ENCODE results near the gene ENPP6.
"Not testable (repeated sequence)": the region's sequence is repeated elsewhere in the genome, so short reads cannot be mapped to it uniquely, and the experiment has no call there.

The ENPP6 gene

DNA sequence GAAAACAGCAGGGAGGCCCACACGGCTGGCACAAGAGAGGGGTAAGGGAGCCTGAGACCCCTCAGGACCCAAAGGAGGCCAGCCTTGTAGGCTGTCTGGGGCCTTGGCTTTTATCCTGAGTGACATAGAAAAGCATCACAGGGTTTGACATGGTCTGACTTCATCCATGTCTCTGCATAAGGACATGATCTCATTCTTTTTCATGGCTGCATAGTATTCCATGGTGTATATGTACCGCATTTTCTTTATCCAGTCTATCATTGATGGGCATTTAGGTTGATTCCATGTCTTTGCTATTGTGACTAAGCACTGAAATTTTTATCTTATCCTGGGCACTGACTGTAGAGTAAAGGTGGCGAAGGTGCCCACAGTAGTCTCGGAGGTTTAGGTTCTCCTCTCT lies 166.4 kb downstream of the ENPP6 start:
- H3K27ac ChIP-seq (ENCODE audit: insufficient read depth, low read depth, low read length, poor library complexity, severe bottlenecking); H3K36me3 ChIP-seq (ENCODE audit: control insufficient read depth, insufficient read depth, low read length); H3K4me1 ChIP-seq (ENCODE audit: control insufficient read depth, insufficient read depth, low read length); H3K4me3 ChIP-seq (ENCODE audit: insufficient read depth, low read depth, low read length); H3K27me3 ChIP-seq (ENCODE audit: control insufficient read depth, insufficient read depth, low read length, poor library complexity, severe bottlenecking); H3K9me3 ChIP-seq (ENCODE audit: control insufficient read depth, low read length): not testable (repeated sequence)
- WGBS, 2 experiments, result 90 to 96% methylated on average over 4 of the region's 4 CpGs

DNA sequence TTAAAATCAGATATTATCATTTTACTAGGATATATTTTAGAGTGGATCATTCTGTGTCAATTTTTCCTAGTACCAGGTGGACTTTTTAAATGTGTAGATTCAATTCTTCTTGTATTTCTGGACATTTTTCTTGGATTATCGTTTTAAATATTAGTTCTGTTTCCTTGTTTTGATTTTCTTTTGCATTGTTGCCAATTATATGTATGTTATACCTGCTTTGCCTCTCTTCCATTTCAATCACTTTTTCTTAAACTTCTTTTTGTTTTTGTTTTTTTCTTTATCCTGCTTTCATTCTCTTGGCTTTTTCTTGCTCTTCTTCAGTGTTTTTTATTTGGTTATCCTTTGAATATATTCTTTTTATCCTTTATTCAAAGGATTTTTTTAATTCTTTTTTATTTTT lies 171.5 kb downstream of the ENPP6 start:
- 71 to 100% methylated on average over 1 of the region's 1 CpG for WGBS, 2 experiments

DNA sequence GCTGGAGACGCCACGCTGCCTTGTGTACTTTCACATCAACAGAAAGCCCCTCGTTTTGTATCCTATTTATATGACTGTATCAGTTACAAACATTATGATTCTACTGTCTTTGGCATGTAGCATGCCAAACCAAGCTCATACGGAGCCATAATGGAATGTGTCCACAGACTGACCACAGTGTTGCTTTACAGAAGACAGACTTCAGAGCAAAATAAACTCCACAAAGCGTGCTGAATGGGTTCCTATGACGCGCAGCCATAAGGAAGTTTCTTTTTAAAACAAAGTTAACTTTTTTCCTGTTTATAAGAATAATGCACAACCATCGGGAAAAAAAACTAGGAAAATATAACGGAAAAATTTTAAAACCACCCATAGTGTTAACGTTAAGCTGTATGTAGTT lies 176.5 kb downstream of the ENPP6 start:
- no peaks in the 10 kb centered on the region for H3K9me3 ChIP-seq (ENCODE audit: control insufficient read depth, low read length)
- WGBS, 2 experiments, result 92 to 95% methylated on average over 7 to 9 of the region's 10 CpGs
- H3K27me3 ChIP-seq (ENCODE audit: control insufficient read depth, insufficient read depth, low read length, poor library complexity, severe bottlenecking), result no peaks in the 10 kb centered on the region
- no peak overlapping the region for H3K27ac ChIP-seq (ENCODE audit: insufficient read depth, low read depth, low read length, poor library complexity, severe bottlenecking)
- no peaks in the 10 kb centered on the region for H3K36me3 ChIP-seq (ENCODE audit: control insufficient read depth, insufficient read depth, low read length)
- H3K4me1 ChIP-seq (ENCODE audit: control insufficient read depth, insufficient read depth, low read length), result no peaks in the 10 kb centered on the region
- H3K4me3 ChIP-seq (ENCODE audit: insufficient read depth, low read depth, low read length), result no peak overlapping the region

More for the DNA sequence above, 171.5 kb downstream of the ENPP6 start:
- no peaks in the 10 kb centered on the region for H3K36me3 ChIP-seq (ENCODE audit: control insufficient read depth, insufficient read depth, low read length)
- H3K4me3 ChIP-seq (ENCODE audit: insufficient read depth, low read depth, low read length), result no peak overlapping the region
- no peaks in the 10 kb centered on the region for H3K4me1 ChIP-seq (ENCODE audit: control insufficient read depth, insufficient read depth, low read length)
- H3K27me3 ChIP-seq (ENCODE audit: control insufficient read depth, insufficient read depth, low read length, poor library complexity, severe bottlenecking), result no peaks in the 10 kb centered on the region
- no peak overlapping the region for H3K27ac ChIP-seq (ENCODE audit: insufficient read depth, low read depth, low read length, poor library complexity, severe bottlenecking)
- H3K9me3 ChIP-seq (ENCODE audit: control insufficient read depth, low read length), result no peaks in the 10 kb centered on the region

GRCh38 chr4:184039963-184040383 lies 177.7 kb downstream of the ENPP6 start:
- no peaks in the 10 kb centered on the region for H3K36me3 ChIP-seq (ENCODE audit: control insufficient read depth, insufficient read depth, low read length)
- no peaks in the 10 kb centered on the region for H3K9me3 ChIP-seq (ENCODE audit: control insufficient read depth, low read length)
- WGBS, 2 experiments, result 87% methylated on average over 22 of the region's 22 CpGs
- H3K27ac ChIP-seq (ENCODE audit: insufficient read depth, low read depth, low read length, poor library complexity, severe bottlenecking), result no peak overlapping the region
- H3K4me3 ChIP-seq (ENCODE audit: insufficient read depth, low read depth, low read length), result no peak overlapping the region
- no peaks in the 10 kb centered on the region for H3K4me1 ChIP-seq (ENCODE audit: control insufficient read depth, insufficient read depth, low read length)
- no peaks in the 10 kb centered on the region for H3K27me3 ChIP-seq (ENCODE audit: control insufficient read depth, insufficient read depth, low read length, poor library complexity, severe bottlenecking)

All from ectodermal cell (in vitro differentiated cells).